Epithelial cell of esophagus (primary cell): Measurements from ENCODE around the gene PRXL2A.
"Not testable (repeated sequence)": the region's sequence is repeated elsewhere in the genome, so short reads cannot be mapped to it uniquely, and the experiment has no call there.

Experiments used
- DNase-seq: peaks from one replicate; pipeline ENCODE4 v3.0.0; 2010; ENCODE audit warnings: low read depth
- H3K4me3 ChIP-seq: 2 replicates; pipeline ENCODE4 v1.5.1; 2011; ENCODE audit warnings: mild to moderate bottlenecking, low read length, control low read depth
- TF ChIP-seq, protein P1 (sequence below): IDR thresholded peaks from 2 replicates; pipeline ENCODE4 v1.5.1; 2011; ENCODE audit warnings: low read depth, mild to moderate bottlenecking, low read length, control low read depth, inconsistent platforms; ENCODE audit not compliant: insufficient read depth; ENCODE audit errors: missing control alignments

Gene PRXL2A

DNA sequence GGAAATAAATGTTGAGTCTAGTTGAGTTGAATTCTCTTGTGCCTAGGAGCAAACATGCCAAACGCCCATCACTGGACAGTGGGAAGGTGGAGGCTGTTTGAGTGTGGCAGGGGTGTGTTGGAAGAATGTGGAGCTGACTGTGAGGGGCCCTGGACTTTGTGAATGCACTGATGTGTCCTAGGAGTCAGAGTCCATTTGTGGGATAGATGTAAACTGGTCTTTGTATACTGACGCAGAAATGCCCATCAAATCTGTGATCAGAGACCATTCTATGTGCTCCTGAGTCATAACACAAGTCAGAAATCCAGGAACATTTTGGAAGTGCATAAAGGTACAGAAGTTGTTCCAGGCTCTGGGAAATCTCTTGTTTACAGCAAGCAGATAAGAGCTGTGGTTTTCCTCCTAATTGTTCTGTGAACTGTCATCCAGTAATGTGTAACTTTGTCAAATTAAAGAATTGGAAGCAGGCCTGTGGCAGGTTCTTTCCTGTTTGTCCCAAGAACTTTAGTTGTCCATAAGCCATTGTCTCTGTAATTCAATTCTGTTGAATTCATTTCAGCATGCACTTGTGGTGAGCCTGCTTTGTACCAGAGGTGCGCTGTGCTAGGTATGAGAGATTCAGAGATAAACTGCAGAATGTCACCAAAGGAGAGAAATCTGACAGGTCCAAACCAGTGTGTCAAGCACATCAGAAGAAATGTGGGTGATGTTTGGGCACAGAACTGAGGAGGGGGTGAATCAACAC, 7.6 kb downstream of the PRXL2A start:
- TF ChIP-seq, protein P1, sequence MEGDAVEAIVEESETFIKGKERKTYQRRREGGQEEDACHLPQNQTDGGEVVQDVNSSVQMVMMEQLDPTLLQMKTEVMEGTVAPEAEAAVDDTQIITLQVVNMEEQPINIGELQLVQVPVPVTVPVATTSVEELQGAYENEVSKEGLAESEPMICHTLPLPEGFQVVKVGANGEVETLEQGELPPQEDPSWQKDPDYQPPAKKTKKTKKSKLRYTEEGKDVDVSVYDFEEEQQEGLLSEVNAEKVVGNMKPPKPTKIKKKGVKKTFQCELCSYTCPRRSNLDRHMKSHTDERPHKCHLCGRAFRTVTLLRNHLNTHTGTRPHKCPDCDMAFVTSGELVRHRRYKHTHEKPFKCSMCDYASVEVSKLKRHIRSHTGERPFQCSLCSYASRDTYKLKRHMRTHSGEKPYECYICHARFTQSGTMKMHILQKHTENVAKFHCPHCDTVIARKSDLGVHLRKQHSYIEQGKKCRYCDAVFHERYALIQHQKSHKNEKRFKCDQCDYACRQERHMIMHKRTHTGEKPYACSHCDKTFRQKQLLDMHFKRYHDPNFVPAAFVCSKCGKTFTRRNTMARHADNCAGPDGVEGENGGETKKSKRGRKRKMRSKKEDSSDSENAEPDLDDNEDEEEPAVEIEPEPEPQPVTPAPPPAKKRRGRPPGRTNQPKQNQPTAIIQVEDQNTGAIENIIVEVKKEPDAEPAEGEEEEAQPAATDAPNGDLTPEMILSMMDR, result no peak
- no peak for DNase-seq
- H3K4me3 ChIP-seq, result no peak overlapping the region

DNA sequence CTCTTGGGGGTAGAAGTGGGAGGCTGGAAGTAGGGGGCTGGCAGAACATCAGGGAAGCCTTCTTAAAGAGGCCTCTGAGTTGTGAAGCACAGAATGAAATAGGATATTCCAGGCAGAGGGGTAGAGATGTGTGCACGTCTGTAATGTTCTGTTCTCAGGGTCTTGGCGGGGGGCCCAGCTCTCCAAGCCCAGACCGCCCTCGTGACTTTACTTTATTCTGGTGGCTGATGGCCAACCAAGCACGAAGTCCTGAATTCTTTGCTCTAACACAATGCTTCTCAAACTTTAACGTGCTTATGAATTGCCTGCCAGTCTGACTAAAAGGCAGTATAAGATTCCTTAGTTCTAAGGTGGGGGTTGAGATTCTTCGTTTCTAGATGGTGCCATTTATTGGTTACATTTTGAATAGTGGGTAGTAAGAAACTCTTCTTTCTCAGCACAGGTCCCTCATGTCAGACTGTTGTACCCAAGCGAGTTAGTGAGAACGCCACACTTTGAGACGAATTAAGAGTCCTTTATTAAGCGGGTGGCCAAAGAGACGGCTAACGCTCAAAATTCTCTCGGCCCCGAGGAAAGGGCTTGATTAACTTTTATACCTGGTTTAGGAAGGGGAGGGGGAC, 8.2 kb downstream of the PRXL2A start:
- no peak for DNase-seq
- TF ChIP-seq, protein P1, result no peak
- no peak overlapping the region for H3K4me3 ChIP-seq

DNA sequence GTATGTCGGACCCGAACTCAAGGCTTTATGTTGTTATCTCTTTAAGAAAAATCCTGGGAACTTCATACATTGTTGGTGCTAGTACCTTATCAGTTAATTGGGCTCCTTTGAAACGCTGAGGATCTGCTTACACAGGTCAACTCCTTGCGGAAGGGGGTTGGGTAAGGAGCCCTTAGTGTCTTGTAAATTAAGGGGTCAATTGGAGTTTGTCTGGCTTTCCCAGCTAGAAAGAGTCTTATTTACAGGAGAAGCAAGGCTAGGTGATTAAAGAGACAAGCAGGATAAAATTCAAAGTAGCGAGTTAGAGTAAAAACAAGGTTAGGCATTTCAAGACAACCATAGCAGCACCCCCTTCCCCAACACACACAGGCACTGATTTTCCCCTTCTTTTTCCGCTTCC, 8.9 kb downstream of the PRXL2A start:
- not testable (repeated sequence) for H3K4me3 ChIP-seq, DNase-seq

DNA sequence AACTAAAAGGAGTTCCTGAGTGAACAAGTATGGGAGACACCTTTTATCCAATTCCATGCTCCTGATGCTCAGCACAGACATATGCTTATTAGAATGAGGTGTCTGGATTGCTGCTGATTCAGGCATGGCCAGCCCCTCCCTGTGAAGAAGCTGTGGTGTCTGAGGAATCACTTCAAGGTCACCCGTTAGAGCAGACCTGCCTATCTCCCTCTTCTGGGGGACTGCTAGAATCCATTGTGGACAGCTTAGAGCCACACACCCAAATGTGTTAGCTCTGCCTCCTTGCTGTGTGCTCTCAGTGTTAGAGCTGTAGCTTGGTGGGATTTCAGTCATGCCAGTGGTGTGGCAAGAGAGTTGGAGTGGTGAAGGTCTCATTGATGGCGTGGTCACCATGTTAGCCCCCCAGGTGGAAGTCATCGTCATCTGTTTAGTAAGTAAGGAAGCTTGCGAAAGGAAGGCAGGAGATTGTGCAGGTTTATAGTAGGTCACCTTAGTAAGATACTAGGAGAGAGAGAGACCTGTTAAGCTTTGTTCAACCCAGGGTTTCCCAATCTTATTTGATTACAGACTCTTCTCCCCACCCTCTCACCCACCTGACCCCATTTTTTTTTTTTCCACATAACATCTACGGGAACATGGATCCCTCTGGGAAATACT, 12.8 kb downstream of the PRXL2A start:
- TF ChIP-seq, protein P1, result no peak
- no peak for DNase-seq
- no peak overlapping the region for H3K4me3 ChIP-seq

DNA sequence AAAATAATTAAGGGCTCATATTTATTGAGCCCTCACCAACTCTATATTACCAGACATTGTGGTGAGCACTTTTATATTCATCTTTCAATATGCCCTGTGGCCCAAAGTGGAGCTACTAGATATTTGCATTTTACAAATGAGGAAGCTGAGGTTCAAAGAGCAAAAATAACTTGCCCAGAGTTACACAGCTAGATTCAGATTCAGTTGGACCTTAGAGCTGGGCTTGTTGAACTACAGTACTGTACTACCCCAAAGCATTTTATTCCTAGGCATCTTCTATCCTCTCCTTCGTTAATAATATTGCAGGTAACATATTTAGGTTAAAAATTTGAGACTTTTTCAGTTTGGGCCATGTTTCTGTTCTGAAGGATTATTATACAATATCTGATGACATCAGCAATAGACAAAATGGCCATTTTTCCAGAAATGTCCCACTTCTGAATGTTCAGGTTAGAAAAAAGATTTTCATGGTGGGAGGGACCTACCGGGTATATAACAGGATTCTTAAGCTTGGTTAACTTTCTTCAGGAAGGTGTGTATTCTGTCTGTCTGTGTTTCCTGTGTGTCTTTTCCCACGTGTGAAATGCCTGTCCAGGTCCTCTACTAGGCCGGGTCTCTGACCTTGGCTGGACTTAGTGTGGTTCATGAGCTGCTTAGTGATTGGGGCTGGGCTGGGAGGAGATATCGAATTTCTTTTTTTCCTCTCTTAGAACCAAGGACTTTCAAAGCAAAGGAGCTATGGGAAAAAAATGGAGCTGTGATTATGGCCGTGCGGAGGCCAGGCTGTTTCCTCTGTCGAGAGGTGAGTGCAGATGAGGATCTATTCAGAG, 13.6 kb downstream of the PRXL2A start:
- TF ChIP-seq, protein P1, result no peak
- DNase-seq, result no peak
- H3K4me3 ChIP-seq, result no peak overlapping the region

DNA sequence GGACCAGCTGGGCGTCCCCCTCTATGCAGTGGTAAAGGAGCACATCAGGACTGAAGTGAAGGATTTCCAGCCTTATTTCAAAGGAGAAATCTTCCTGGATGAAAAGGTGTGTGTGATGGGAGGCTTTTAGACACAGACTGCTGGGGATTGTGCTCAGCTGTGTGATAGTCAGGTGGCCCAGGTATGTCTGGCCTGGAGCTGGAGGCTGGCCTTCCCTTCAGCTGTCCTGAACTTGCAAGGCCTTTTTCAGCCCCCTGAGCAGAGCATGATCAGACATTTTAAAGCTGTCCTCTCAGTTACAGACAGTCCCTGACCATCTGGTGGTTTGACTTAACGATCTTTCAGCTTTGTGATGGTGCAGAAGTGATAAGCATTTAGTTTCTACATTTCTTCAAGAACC, 17.6 kb downstream of the PRXL2A start:
- TF ChIP-seq, protein P1, result no peak
- H3K4me3 ChIP-seq, result no peak overlapping the region
- DNase-seq, result no peak

DNA sequence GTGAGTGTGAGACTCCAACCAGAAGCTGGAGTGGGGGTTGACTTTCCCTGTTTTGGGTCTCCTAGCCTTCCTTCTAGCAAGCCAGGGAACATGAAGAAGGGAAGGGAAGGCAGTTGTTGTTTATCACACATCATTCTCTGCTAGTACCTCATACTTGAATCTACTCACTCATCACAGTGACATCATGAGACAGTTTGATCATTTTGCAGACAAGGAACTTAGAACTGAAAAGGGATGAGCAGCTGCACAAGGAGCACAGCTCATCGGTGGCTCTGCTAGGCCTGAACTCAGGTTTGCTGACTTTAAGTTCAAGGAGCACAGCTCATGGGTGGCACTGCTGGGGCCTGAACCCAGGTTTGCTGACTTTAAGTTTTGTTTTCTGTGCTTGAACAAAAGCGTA, 19.2 kb downstream of the PRXL2A start:
- TF ChIP-seq, protein P1, result no peak
- no peak for DNase-seq
- no peak overlapping the region for H3K4me3 ChIP-seq
